Measurements from ENCODE around the gene VSTM4.

GRCh38 chr10:49134327-49134726, 19.0 kb upstream of the VSTM4 start:
- TF ChIP-seq CTCF (IDR thresholded peaks at IDR 0.05) (no peak), EZH2 (IDR thresholded peaks at IDR 0.05; ENCODE audit: borderline replicate concordance, insufficient read depth, low read depth, low read length, poor library complexity, severe bottlenecking) (no peak)

Measured in B cell (primary cell).